ENCODE measurements around the gene ARHGEF11.

DNA sequence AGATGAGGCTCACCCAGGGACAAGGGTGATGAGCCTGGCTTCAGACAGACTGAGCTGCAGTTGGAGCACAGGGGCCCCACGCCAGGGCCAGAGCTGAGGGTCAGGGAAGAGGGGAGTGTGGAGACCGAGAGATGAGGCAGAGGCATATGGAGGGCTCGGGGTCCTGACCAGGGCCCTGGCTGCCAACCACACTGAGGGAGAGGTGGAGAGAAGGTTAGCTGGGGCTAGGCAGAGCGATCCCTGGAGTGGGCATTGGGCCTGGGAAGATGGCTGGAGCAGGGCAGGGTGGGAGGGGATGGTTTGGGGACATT, 144.0 kb downstream of the ARHGEF11 start:
- TF ChIP-seq, protein P1, sequence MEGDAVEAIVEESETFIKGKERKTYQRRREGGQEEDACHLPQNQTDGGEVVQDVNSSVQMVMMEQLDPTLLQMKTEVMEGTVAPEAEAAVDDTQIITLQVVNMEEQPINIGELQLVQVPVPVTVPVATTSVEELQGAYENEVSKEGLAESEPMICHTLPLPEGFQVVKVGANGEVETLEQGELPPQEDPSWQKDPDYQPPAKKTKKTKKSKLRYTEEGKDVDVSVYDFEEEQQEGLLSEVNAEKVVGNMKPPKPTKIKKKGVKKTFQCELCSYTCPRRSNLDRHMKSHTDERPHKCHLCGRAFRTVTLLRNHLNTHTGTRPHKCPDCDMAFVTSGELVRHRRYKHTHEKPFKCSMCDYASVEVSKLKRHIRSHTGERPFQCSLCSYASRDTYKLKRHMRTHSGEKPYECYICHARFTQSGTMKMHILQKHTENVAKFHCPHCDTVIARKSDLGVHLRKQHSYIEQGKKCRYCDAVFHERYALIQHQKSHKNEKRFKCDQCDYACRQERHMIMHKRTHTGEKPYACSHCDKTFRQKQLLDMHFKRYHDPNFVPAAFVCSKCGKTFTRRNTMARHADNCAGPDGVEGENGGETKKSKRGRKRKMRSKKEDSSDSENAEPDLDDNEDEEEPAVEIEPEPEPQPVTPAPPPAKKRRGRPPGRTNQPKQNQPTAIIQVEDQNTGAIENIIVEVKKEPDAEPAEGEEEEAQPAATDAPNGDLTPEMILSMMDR (IDR thresholded peaks at IDR 0.05), result no peak
- TF ChIP-seq EZH2 (IDR thresholded peaks at IDR 0.05; ENCODE audit: borderline replicate concordance, insufficient read depth, low read depth, low read length, poor library complexity, severe bottlenecking), result no peak

All from B cell (primary cell).